HS-5 (cell line): ENCODE data around the gene OR3A2.
"Not testable (repeated sequence)": the region's sequence is repeated elsewhere in the genome, so short reads cannot be mapped to it uniquely, and the experiment has no call there.

Source experiments
- DNase-seq: peaks from one replicate; pipeline ENCODE4 v3.0.0-alpha.2; 2012; ENCODE audit warnings: low read depth

The OR3A2 gene

DNA sequence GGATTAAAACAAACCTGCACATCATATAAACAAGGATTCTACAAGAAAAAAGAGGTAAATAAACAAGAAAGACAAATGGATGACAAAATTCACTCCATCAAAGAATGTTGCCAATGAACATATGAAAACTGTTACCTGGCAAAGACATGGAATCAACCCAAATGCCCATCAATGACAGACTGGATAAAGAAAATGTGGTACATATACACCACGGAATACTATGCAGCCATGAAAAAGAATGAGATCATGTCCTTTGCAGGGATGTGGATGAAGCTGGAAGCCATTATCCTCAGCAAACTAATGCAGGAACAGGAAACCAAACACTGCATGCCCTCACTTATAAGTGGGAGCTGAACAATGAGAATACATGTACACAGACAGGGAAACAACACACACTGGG lies 92.6 kb downstream of the OR3A2 start:
- DNase-seq: not testable (repeated sequence)

DNA sequence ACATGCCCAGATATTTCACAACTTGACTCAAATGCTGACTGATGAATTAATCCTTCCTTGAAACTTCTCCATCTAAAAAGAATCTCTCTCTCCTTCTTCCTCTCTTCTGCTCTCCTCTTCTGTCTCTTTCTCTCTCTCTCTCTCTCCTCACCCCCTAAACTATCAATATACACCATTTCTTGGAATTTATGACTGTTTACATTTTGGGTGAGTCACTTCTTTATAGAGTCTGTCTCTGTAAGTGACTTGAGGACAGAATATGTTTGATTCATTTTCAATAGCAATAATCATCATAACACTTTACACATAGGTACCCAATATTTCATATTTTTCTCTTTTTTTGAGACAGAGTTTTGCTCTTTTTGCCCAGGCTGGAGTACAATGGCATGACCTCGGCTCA lies 103.2 kb downstream of the OR3A2 start:
- no peak for DNase-seq

DNA sequence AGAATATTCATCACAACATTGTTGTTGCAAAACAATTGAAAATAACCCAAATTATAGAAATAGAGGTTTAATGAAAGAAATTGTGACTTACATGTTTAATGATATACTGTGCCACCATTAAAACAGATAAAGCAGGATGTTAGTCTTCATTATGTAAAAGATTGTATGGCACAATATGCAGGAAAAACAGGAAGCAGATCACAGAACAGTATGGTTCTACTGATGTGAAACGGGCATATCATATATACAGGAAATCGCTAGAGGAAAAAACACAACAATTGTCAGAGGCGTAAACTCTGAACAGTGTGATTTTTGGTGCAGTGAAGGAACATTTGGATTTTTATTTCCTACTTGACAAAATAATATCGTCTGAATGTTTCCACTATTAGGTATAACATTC lies 110.0 kb downstream of the OR3A2 start:
- DNase-seq: no peak

GRCh38 chr17:3271072-3271848 lies 114.8 kb downstream of the OR3A2 start:
- DNase-seq: no peak

GRCh38 chr17:3260600-3260999 lies 125.5 kb downstream of the OR3A2 start:
- DNase-seq: no peak

DNA sequence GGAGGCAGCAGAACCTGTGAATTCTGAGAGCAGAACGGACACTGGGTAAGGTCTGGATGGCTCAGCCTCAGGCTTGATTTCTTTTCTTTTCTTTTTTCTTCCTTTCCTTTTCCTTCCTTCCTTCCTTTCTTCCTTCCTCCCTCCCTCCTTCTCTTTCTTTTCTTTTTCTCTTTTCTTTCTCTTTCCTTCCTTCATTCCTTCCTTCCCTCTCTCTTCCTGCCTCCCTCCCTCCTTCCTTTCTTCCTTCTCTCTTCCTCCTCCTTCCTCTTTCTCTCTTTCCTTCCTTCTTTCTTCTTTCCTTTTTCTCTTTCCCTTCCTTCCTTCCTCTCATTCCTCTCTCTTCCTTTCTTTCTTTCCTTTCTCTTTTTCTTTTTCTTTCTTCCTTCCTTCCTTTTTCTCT lies 125.9 kb downstream of the OR3A2 start:
- DNase-seq: no peak

- DNase-seq: no peak
Measured at GRCh38 chr17:3256575-3256974, 129.5 kb downstream of the OR3A2 start.

DNA sequence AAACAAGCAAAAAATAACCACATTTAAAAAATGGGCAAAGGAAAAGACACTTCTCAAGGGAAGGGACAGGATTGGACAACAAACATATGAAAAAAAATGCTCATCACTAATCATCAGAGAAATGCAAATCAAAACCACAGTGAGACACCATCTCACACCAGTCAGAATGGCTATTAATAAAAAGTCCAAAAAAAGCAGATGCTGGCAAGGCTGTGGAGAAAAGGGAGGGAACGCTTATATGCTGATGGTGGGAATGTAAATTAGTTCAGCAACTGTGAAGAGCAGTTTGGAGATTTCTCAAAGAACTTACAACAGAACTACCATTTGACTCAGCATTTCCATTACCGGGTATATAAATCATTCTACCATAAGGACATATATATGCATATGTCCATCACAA lies 137.1 kb downstream of the OR3A2 start:
- not testable (repeated sequence) for DNase-seq

DNA sequence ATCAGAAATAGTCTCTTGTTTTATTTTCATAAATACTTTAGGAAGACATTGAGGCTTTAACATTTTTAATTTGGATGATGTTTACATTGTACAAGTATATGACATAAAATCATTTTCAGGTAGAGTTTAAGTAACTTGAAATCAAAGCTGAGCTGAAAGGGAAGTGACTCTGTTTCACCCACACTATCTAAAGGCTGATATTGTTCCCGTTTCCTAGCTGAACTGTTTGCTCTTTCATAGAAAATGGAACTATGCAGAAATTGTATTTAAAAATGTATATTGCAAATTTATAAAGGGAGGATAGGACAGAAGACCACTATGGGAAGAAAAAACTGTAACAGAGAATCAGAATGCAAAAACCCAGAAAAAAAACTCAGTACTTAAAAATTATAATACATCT lies 141.3 kb downstream of the OR3A2 start:
- DNase-seq: not testable (repeated sequence)

- not testable (repeated sequence) for DNase-seq
Measured at GRCh38 chr17:3241044-3241443, 145.1 kb downstream of the OR3A2 start.

DNA sequence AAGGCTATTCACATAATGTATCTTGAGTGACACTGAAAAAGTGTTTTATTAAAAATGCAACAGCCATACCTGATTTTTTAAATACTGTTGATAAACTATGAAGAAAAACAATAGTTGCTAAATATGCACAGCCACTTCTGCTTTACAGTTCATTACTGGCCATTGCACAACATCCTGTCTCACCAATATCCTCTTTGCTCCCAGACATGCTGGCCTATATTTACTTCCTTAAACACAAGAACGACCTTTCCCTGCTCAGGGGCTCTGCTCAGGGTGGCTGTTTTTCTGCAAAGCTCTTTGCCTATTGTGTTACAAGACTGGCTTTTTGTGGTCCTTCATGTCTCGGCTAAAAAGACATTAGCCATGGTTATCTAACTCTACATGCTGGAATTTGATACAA lies 147.4 kb downstream of the OR3A2 start:
- not testable (repeated sequence) for DNase-seq

GRCh38 chr17:3232300-3232699 lies 153.8 kb downstream of the OR3A2 start:
- DNase-seq: not testable (repeated sequence)
